Activated naive CD4-positive, alpha-beta T cell treated with anti-CD3 and anti-CD28 coated beads, Interleukin-2, amount 50 U/mL, for 72 hours (primary cell): ENCODE measurements around the gene NLRP13. TPM values are rescaled to one million over a fixed set of nuclear protein-coding genes. Genes with fewer than 3 reads are reported as not detected.
"Not testable (repeated sequence)": the region's sequence is repeated elsewhere in the genome, so short reads cannot be mapped to it uniquely, and the experiment has no call there.

Experiments
- ATAC-seq, 2 donors: fragments of 150-1000 bp; cut with Tn5 transposase; 2 replicates each; pipeline ENCODE4 v1.10.0; 2021; ENCODE audit warnings: mild to moderate bottlenecking in 2 of 2, moderate library complexity in 2 of 2
- DNase-seq, 2 donors: peaks; one replicate each; pipeline ENCODE4 v3.0.0; 2021 to 2022; ENCODE audit warnings: low spot score in 2 of 2
- H3K27ac Mint-ChIP-seq, 2 donors: one replicate each; pipeline ENCODE4 v1.8.0; 2022; ENCODE audit warnings: mild to moderate bottlenecking in 2 of 2, mixed read lengths in 2 of 2
- H3K36me3 Mint-ChIP-seq, 2 donors: one replicate each; pipeline ENCODE4 v1.8.0; 2022; ENCODE audit warnings: mixed read lengths in 2 of 2
- H3K9me3 Mint-ChIP-seq, 2 donors: one replicate each; pipeline ENCODE4 v1.8.0; 2022; ENCODE audit warnings: mixed read lengths in 2 of 2
- total RNA-seq, 2 donors: library from RNA; stranded (reverse); gene quantifications; one replicate each; pipeline ENCODE4 v1.2.3, GENCODE V29; 2022

The NLRP13 gene
- not detected for total RNA-seq

- DNase-seq, result no peak
- Mint-ChIP-seq H3K27ac (no peak within 1 kb of the TSS), H3K9me3 (peaks cover 19 to 28% of the 10 kb centered on the region in 2 donors), H3K36me3 (peaks cover 0 to 10% of the 10 kb centered on the region in 2 donors)
- ATAC-seq, result no peak
Measured at GRCh38 chr19:55931936-55932386, at the start of gene NLRP13. TSS of gene NLRP13 (minus strand) at chr19:55932336. CDS start at chr19:55932311, 25 bp downstream.

GRCh38 chr19:55980415-55980814, 48.3 kb upstream of the NLRP13 start:
- Mint-ChIP-seq H3K27ac (no peak overlapping the region), H3K9me3 (peaks cover 20 to 22% of the 10 kb centered on the region in 2 donors), H3K36me3 (peaks cover 0 to 10% of the 10 kb centered on the region in 2 donors)
- no peak for DNase-seq
- ATAC-seq, result no peak

GRCh38 chr19:55973982-55974381, 41.8 kb upstream of the NLRP13 start:
- Mint-ChIP-seq H3K36me3 (peaks cover under 1 to 4% of the 10 kb centered on the region in 2 donors), H3K27ac (no peak overlapping the region), H3K9me3 (peaks cover 14 to 30% of the 10 kb centered on the region in 2 donors)
- DNase-seq (no peak), ATAC-seq (no peak)

GRCh38 chr19:55962186-55962585, 30.1 kb upstream of the NLRP13 start:
- no peak for DNase-seq
- Mint-ChIP-seq H3K27ac (no peak overlapping the region), H3K9me3 (peaks cover 5 to 6% of the 10 kb centered on the region in 2 donors), H3K36me3 (no peaks in the 10 kb centered on the region)
- ATAC-seq, result no peak

GRCh38 chr19:55959996-55960675, 28.0 kb upstream of the NLRP13 start:
- Mint-ChIP-seq H3K9me3 (no peaks in the 10 kb centered on the region), H3K36me3 (no peaks in the 10 kb centered on the region), H3K27ac (no peak overlapping the region)
- no peak for DNase-seq
- no peak for ATAC-seq

- peaks cover 0 to 3% of the 10 kb centered on the region in 2 donors for H3K9me3 Mint-ChIP-seq
- no peak overlapping the region for H3K27ac Mint-ChIP-seq
- ATAC-seq (no peak), DNase-seq (no peak)
- no peaks in the 10 kb centered on the region for H3K36me3 Mint-ChIP-seq
Measured at GRCh38 chr19:55958356-55958755, 26.2 kb upstream of the NLRP13 start.

- DNase-seq, result no peak
- Mint-ChIP-seq H3K9me3 (peaks cover 0 to 8% of the 10 kb centered on the region in 2 donors), H3K36me3 (no peaks in the 10 kb centered on the region), H3K27ac (no peak overlapping the region)
- ATAC-seq, result no peak
Measured at GRCh38 chr19:55956431-55956830, 24.3 kb upstream of the NLRP13 start.

GRCh38 chr19:55950566-55950965, 18.4 kb upstream of the NLRP13 start:
- H3K36me3 Mint-ChIP-seq, ATAC-seq, DNase-seq, H3K27ac Mint-ChIP-seq: not testable (repeated sequence)
- H3K9me3 Mint-ChIP-seq, result peaks cover 14 to 22% of the 10 kb centered on the region in 2 donors

GRCh38 chr19:55947532-55947931, 15.4 kb upstream of the NLRP13 start, which contains the start of gene NLRP8:
TSS of gene NLRP8 (plus strand) at chr19:55947832.
- no peak for ATAC-seq
- Mint-ChIP-seq H3K36me3 (peaks cover 0 to 10% of the 10 kb centered on the region in 2 donors), H3K9me3 (peaks cover 16 to 27% of the 10 kb centered on the region in 2 donors), H3K27ac (no peak within 1 kb of the TSS)
- DNase-seq, result no peak

- peaks cover 4 to 19% of the 10 kb centered on the region in 2 donors for H3K36me3 Mint-ChIP-seq
- no peak overlapping the region for H3K27ac Mint-ChIP-seq
- peaks cover 17 to 29% of the 10 kb centered on the region in 2 donors for H3K9me3 Mint-ChIP-seq
- DNase-seq, result no peak
- no peak for ATAC-seq
Measured at GRCh38 chr19:55940306-55940705, 8.2 kb upstream of the NLRP13 start.

GRCh38 chr19:55939206-55939605, 7.1 kb upstream of the NLRP13 start:
- H3K9me3 Mint-ChIP-seq, result peaks cover 25 to 35% of the 10 kb centered on the region in 2 donors

GRCh38 chr19:55935206-55935605, 3.1 kb upstream of the NLRP13 start:
- peaks cover 24 to 31% of the 10 kb centered on the region in 2 donors for H3K9me3 Mint-ChIP-seq
- ATAC-seq, result no peak

More at GRCh38 chr19:55939206-55939605, 7.1 kb upstream of the NLRP13 start:
- ATAC-seq (no peak), DNase-seq (no peak)
- Mint-ChIP-seq H3K27ac (no peak overlapping the region), H3K36me3 (peaks cover 4 to 19% of the 10 kb centered on the region in 2 donors)

GRCh38 chr19:55930996-55931515, 1.1 kb downstream of the NLRP13 start:
- no peak for DNase-seq
- Mint-ChIP-seq H3K9me3 (peaks cover 19 to 28% of the 10 kb centered on the region in 2 donors), H3K27ac (no peak overlapping the region), H3K36me3 (peaks cover 0 to 10% of the 10 kb centered on the region in 2 donors)
- ATAC-seq, result no peak

More at GRCh38 chr19:55935206-55935605, 3.1 kb upstream of the NLRP13 start:
- H3K27ac Mint-ChIP-seq, result no peak overlapping the region
- H3K36me3 Mint-ChIP-seq, result peaks cover 4 to 9% of the 10 kb centered on the region in 2 donors
- DNase-seq, result no peak

- not testable (repeated sequence) for ATAC-seq, H3K27ac Mint-ChIP-seq, DNase-seq
- Mint-ChIP-seq H3K9me3 (peaks cover 18 to 26% of the 10 kb centered on the region in 2 donors), H3K36me3 (peaks cover 0 to 15% of the 10 kb centered on the region in 2 donors)
Measured at GRCh38 chr19:55929258-55929657, 2.9 kb downstream of the NLRP13 start.

GRCh38 chr19:55927991-55928390, 4.1 kb downstream of the NLRP13 start:
- ATAC-seq, result no peak

GRCh38 chr19:55923556-55923955, 8.6 kb downstream of the NLRP13 start:
- peaks cover 15 to 30% of the 10 kb centered on the region in 2 donors for H3K9me3 Mint-ChIP-seq
- peaks cover 0 to 18% of the 10 kb centered on the region in 2 donors for H3K36me3 Mint-ChIP-seq

More at GRCh38 chr19:55927991-55928390, 4.1 kb downstream of the NLRP13 start:
- no peak overlapping the region for H3K27ac Mint-ChIP-seq
- peaks cover 17 to 32% of the 10 kb centered on the region in 2 donors for H3K9me3 Mint-ChIP-seq
- peaks cover 0 to 21% of the 10 kb centered on the region in 2 donors for H3K36me3 Mint-ChIP-seq
- no peak for DNase-seq

GRCh38 chr19:55913643-55914268, 18.4 kb downstream of the NLRP13 start:
- DNase-seq (no peak), ATAC-seq (no peak)
- H3K27ac Mint-ChIP-seq, result no peak overlapping the region
- H3K9me3 Mint-ChIP-seq, result peaks cover 17 to 31% of the 10 kb centered on the region in 2 donors
- H3K36me3 Mint-ChIP-seq, result peaks cover 0 to 13% of the 10 kb centered on the region in 2 donors

More at GRCh38 chr19:55923556-55923955, 8.6 kb downstream of the NLRP13 start:
- H3K27ac Mint-ChIP-seq, result no peak overlapping the region
- no peak for ATAC-seq
- DNase-seq, result no peak
